Mesendoderm (in vitro differentiated cells): ENCODE measurements around the gene BLVRA.
A peak's percentile ranks its signal among the peaks of the same experiment; 100 is the strongest.
"Not testable (repeated sequence)": the region's sequence is repeated elsewhere in the genome, so short reads cannot be mapped to it uniquely, and the experiment has no call there.

ENCODE experiments used
- DNase-seq: peaks from one replicate; pipeline ENCODE4 v3.0.0; 2013
- H2AK5ac ChIP-seq: 2 replicates; pipeline ENCODE4 v1.6.1; 2013; ENCODE audit warnings: low read length, inconsistent platforms
- H2BK120ac ChIP-seq: 2 replicates; pipeline ENCODE4 v1.6.1; 2013; ENCODE audit warnings: low read depth, mild to moderate bottlenecking, low read length, moderate library complexity, mixed read lengths
- H2BK15ac ChIP-seq: replicated peaks from 2 replicates; pipeline ENCODE4 v1.6.1; 2013; ENCODE audit warnings: low read depth, mild to moderate bottlenecking, moderate library complexity
- H2BK5ac ChIP-seq: 2 replicates; pipeline ENCODE4 v1.6.1; 2013; ENCODE audit warnings: low read length, inconsistent platforms
- H3K18ac ChIP-seq: 2 replicates; pipeline ENCODE4 v1.6.1; 2013; ENCODE audit warnings: mild to moderate bottlenecking, low read length, mixed read lengths
- H3K23ac ChIP-seq: one replicate; pipeline ENCODE4 v1.6.1; 2013; ENCODE audit warnings: low read length
- H3K27ac ChIP-seq: 2 replicates; pipeline ENCODE4 v1.5.1; 2013; ENCODE audit warnings: low read depth, mild to moderate bottlenecking, inconsistent platforms, low read length, moderate library complexity
- H3K27me3 ChIP-seq: 2 replicates; pipeline ENCODE4 v1.6.1; 2013; ENCODE audit warnings: low read length, control low read depth, mild to moderate bottlenecking, inconsistent platforms; ENCODE audit not compliant: insufficient read depth, poor library complexity
- H3K36me3 ChIP-seq: 2 replicates; pipeline ENCODE4 v1.6.1; 2013; ENCODE audit warnings: low read length, inconsistent platforms; ENCODE audit not compliant: control insufficient read depth, insufficient read depth
- H3K4ac ChIP-seq: one replicate; pipeline ENCODE4 v1.6.1; 2013; ENCODE audit warnings: low read depth, mild to moderate bottlenecking, low read length, moderate library complexity
- H3K4me1 ChIP-seq: 2 replicates; pipeline ENCODE4 v1.6.1; 2013; ENCODE audit warnings: low read depth, low read length, inconsistent platforms; ENCODE audit not compliant: control insufficient read depth
- H3K4me2 ChIP-seq: 2 replicates; pipeline ENCODE4 v1.6.1; 2013; ENCODE audit warnings: low read length
- H3K4me3 ChIP-seq: 2 replicates; pipeline ENCODE4 v1.5.1; 2013; ENCODE audit warnings: mild to moderate bottlenecking, low read length
- H3K56ac ChIP-seq: one replicate; pipeline ENCODE4 v1.6.1; 2013; ENCODE audit warnings: low read length
- H3K79me1 ChIP-seq: 2 replicates; pipeline ENCODE4 v1.6.1; 2013; ENCODE audit warnings: low read length, inconsistent platforms
- H3K79me2 ChIP-seq: 2 replicates; pipeline ENCODE4 v1.6.1; 2013; ENCODE audit warnings: mild to moderate bottlenecking, low read length; ENCODE audit not compliant: control insufficient read depth, insufficient read depth
- H3K9ac ChIP-seq: 2 replicates; pipeline ENCODE4 v1.6.1; 2013; ENCODE audit warnings: low read length, inconsistent platforms
- H4K5ac ChIP-seq: one replicate; pipeline ENCODE4 v1.6.1; 2013; ENCODE audit warnings: low read length
- H4K8ac ChIP-seq: one replicate; pipeline ENCODE4 v1.6.1; 2013; ENCODE audit warnings: low read depth, mild to moderate bottlenecking, control low read depth, low read length, moderate library complexity
- WGBS: extraction: QIAGEN DNeasy Blood & Tissue Kit; methylation state at CpG from one replicate; pipeline ENCODE4 v1.1.7; 2013; ENCODE audit warnings: low lambda C conversion rate, missing lambda C conversion rate; ENCODE audit not compliant: insufficient coverage; ENCODE audit errors: extremely low coverage; 5-methylcytosine and 5-hydroxymethylcytosine counted together

Gene BLVRA

GRCh38 chr7:43771573-43771972 lies 13.1 kb downstream of the BLVRA start:
- no peak overlapping the region for H2BK15ac ChIP-seq
- no peak overlapping the region for H3K18ac ChIP-seq
- no CpG with 5 or more reads among the region's 3 CpGs for WGBS
- H2BK5ac ChIP-seq, result no peak overlapping the region
- no peaks in the 10 kb centered on the region for H3K79me2 ChIP-seq
- peaks cover 5% of the 10 kb centered on the region for H3K4me1 ChIP-seq
- no peak overlapping the region for H3K4ac ChIP-seq
- DNase-seq, result no peak
- H3K27ac ChIP-seq, result no peak overlapping the region
- H4K8ac ChIP-seq, result no peak overlapping the region
- no peak overlapping the region for H2BK120ac ChIP-seq
- H3K4me3 ChIP-seq, result no peak overlapping the region
- H3K79me1 ChIP-seq, result no peaks in the 10 kb centered on the region
- H4K5ac ChIP-seq, result no peak overlapping the region
- peak overlapping the region; percentile 49 for H3K56ac ChIP-seq
- no peak overlapping the region for H3K23ac ChIP-seq
- H3K4me2 ChIP-seq, result no peak overlapping the region
- H2AK5ac ChIP-seq, result no peak overlapping the region
- H3K27me3 ChIP-seq, result no peaks in the 10 kb centered on the region
- no peaks in the 10 kb centered on the region for H3K36me3 ChIP-seq
- H3K9ac ChIP-seq, result no peak overlapping the region

- H3K9ac ChIP-seq, H3K18ac ChIP-seq, H2AK5ac ChIP-seq, H3K27ac ChIP-seq, H3K79me1 ChIP-seq, H3K79me2 ChIP-seq, H3K23ac ChIP-seq, H4K5ac ChIP-seq, H4K8ac ChIP-seq, H2BK15ac ChIP-seq, H3K4me2 ChIP-seq, H3K56ac ChIP-seq, H2BK120ac ChIP-seq, H3K36me3 ChIP-seq, DNase-seq, H3K4ac ChIP-seq, H3K27me3 ChIP-seq, H2BK5ac ChIP-seq, H3K4me3 ChIP-seq, H3K4me1 ChIP-seq: not testable (repeated sequence)
- WGBS, result no CpG with 5 or more reads among the region's 6 CpGs
Measured at GRCh38 chr7:43773268-43773667, 14.8 kb downstream of the BLVRA start.

- not testable (repeated sequence) for H2BK120ac ChIP-seq, H3K27me3 ChIP-seq, H4K8ac ChIP-seq, H3K27ac ChIP-seq, H3K4me3 ChIP-seq, H3K4me2 ChIP-seq, H3K79me2 ChIP-seq, H3K4ac ChIP-seq, H2BK15ac ChIP-seq, H3K18ac ChIP-seq, H3K9ac ChIP-seq, H4K5ac ChIP-seq, H3K56ac ChIP-seq, H3K23ac ChIP-seq, DNase-seq, H3K79me1 ChIP-seq, H2AK5ac ChIP-seq, H2BK5ac ChIP-seq, H3K36me3 ChIP-seq, H3K4me1 ChIP-seq
- WGBS, result no CpG with 5 or more reads among the region's 2 CpGs
Measured at GRCh38 chr7:43775255-43775654, 16.8 kb downstream of the BLVRA start.

GRCh38 chr7:43778293-43779044 lies 20.0 kb downstream of the BLVRA start:
- no CpG with 5 or more reads among the region's 18 CpGs for WGBS
- not testable (repeated sequence) for DNase-seq, H3K4me1 ChIP-seq, H2BK120ac ChIP-seq, H2BK5ac ChIP-seq, H3K4me2 ChIP-seq, H4K5ac ChIP-seq, H3K56ac ChIP-seq, H3K9ac ChIP-seq, H3K18ac ChIP-seq, H3K79me2 ChIP-seq, H2BK15ac ChIP-seq, H4K8ac ChIP-seq, H3K79me1 ChIP-seq, H2AK5ac ChIP-seq, H3K4ac ChIP-seq, H3K27me3 ChIP-seq, H3K36me3 ChIP-seq, H3K27ac ChIP-seq, H3K23ac ChIP-seq, H3K4me3 ChIP-seq

GRCh38 chr7:43779045-43779812 lies 20.7 kb downstream of the BLVRA start:
- Histone ChIP-seq H3K36me3 (no peaks in the 10 kb centered on the region), H3K4me2 (no peak overlapping the region), H4K5ac (no peak overlapping the region), H3K56ac (no peak overlapping the region), H3K27me3 (no peaks in the 10 kb centered on the region), H3K27ac (no peak overlapping the region), H3K4me3 (no peak overlapping the region), H4K8ac (no peak overlapping the region), H3K9ac (no peak overlapping the region), H2AK5ac (no peak overlapping the region), H2BK120ac (no peak overlapping the region), H2BK15ac (no peak overlapping the region), H3K18ac (no peak overlapping the region), H3K4ac (no peak overlapping the region), H3K79me1 (no peaks in the 10 kb centered on the region), H3K23ac (no peak overlapping the region), H3K4me1 (no peaks in the 10 kb centered on the region), H3K79me2 (no peaks in the 10 kb centered on the region), H2BK5ac (no peak overlapping the region)
- no peak for DNase-seq
- WGBS, result no CpG with 5 or more reads among the region's 14 CpGs
